ENCODE measurements around the gene MTRF1L.

Gene MTRF1L

DNA sequence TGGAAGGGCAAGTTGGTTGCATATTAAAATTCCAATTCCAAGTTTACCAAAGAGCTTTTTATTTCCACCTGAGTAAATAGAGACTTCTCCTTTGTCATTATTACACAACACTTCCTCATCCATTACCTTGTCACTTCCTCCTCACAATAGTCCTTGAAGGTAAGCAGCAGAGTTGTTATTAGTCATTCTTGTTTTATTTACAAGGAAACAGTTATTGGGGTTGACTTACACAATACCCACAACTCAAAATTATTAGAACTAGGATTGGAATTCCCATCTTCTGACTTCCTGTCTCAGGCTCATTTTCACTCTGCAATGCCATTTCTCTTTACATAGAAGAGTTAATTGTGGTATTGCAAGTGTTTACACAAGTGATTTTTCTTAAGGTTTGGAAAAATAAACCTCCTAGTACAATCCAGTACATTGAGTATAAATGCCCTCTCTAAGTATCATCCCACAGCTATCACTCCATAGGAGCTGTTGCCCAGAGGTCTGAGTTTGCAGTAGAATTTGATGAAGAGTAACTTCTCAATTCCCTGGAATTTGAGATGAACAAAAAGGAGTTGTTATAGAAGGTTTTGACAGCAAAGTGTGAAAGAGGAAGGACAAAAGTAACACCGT lies 28.9 kb upstream of the MTRF1L start:
- no peak overlapping the region for H3K27ac ChIP-seq
- no peaks in the 10 kb centered on the region for H3K27me3 ChIP-seq (replicated peaks)
- in situ Hi-C loops (cut with HindIII; ENCODE audit: low pct_ligation_motif_present, low sequenced_read_pairs) = no loop called here
- no peak overlapping the region for H3K4me3 ChIP-seq (ENCODE audit: low read depth, low read length)
- H3K36me3 ChIP-seq (replicated peaks) = no peaks in the 10 kb centered on the region
- DNase-seq = no peak
- TF ChIP-seq, protein P1, sequence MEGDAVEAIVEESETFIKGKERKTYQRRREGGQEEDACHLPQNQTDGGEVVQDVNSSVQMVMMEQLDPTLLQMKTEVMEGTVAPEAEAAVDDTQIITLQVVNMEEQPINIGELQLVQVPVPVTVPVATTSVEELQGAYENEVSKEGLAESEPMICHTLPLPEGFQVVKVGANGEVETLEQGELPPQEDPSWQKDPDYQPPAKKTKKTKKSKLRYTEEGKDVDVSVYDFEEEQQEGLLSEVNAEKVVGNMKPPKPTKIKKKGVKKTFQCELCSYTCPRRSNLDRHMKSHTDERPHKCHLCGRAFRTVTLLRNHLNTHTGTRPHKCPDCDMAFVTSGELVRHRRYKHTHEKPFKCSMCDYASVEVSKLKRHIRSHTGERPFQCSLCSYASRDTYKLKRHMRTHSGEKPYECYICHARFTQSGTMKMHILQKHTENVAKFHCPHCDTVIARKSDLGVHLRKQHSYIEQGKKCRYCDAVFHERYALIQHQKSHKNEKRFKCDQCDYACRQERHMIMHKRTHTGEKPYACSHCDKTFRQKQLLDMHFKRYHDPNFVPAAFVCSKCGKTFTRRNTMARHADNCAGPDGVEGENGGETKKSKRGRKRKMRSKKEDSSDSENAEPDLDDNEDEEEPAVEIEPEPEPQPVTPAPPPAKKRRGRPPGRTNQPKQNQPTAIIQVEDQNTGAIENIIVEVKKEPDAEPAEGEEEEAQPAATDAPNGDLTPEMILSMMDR (IDR thresholded peaks at IDR 0.05; ENCODE audit: low read depth, low read length, missing control alignments) = no peak

DNA sequence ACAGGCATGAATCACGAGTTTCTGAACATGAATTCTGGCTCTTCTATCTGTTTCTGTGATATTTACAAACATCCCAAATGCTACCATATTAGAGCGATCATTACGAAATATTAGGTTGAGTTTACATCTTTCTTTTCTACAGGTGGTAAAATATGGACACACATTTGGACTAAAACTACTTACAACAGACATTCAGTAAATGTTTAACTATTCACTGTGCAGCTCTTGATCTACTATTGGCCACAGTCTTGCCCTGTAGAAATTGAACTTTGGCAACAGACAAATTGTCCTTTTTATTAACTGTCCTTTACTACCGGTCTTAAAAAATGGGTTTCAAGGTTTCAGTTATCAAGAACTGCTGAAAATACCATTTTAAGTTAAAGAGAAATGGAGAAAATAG lies 26.5 kb upstream of the MTRF1L start:
- H3K4me3 ChIP-seq (ENCODE audit: low read depth, low read length) = no peak overlapping the region
- in situ Hi-C loops (cut with HindIII; ENCODE audit: low pct_ligation_motif_present, low sequenced_read_pairs) = no loop called here
- H3K27me3 ChIP-seq (replicated peaks) = no peaks in the 10 kb centered on the region
- TF ChIP-seq, protein P1 (IDR thresholded peaks at IDR 0.05; ENCODE audit: low read depth, low read length, missing control alignments) = no peak
- H3K36me3 ChIP-seq (replicated peaks) = no peaks in the 10 kb centered on the region
- no peak for DNase-seq
- peak overlapping the region; percentile 83 for H3K27ac ChIP-seq

DNA sequence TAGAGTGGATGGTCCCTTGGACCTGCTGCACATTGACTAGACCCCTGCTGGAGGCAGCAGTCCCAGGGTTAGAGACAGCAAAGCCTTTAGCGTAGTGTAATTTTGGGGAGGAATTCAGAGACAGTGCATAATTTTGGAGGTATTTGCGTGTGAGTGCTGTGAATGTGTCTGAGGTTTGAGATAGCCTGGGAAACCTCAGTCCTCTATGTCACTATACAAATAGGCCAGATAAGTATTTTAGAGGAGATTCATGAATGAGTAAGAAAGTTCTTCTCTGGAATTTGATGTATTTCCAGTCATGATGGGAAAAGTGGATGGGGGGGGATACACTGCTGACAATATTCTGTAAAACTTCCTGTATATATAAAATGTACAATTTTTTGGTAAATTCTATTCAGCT lies 25.8 kb upstream of the MTRF1L start:
- DNase-seq = peak; percentile 81
- Histone ChIP-seq H3K36me3 (replicated peaks) (no peaks in the 10 kb centered on the region), H3K27me3 (replicated peaks) (no peaks in the 10 kb centered on the region), H3K4me3 (ENCODE audit: low read depth, low read length) (no peak overlapping the region), H3K27ac (peak overlapping the region; percentile 83)
- in situ Hi-C loops (cut with HindIII; ENCODE audit: low pct_ligation_motif_present, low sequenced_read_pairs) = no loop called here
- TF ChIP-seq, protein P1 (IDR thresholded peaks at IDR 0.05; ENCODE audit: low read depth, low read length, missing control alignments) = peak; percentile 16

DNA sequence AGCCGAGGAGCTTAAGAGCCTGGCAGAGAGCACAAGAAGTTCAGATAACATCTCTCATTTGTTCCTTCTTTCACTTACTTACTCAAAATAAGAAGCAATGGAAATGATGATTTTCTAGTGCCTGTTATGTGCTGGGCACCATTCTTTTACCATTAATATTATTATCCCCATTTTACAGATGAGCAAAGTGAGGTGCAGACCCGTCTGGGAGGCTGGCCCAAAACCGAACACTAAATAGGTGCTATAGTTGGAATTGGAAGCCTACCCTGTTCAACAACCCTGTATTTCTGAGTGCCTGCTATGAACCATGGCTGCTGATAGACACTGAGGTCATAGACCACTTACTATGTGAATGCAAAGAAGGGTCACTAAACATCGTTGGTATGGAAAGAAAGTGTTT lies 25.0 kb upstream of the MTRF1L start:
- no peaks in the 10 kb centered on the region for H3K36me3 ChIP-seq (replicated peaks)
- in situ Hi-C loops (cut with HindIII; ENCODE audit: low pct_ligation_motif_present, low sequenced_read_pairs) = no loop called here
- H3K4me3 ChIP-seq (ENCODE audit: low read depth, low read length) = no peak overlapping the region
- DNase-seq = no peak
- peak overlapping the region; percentile 83 for H3K27ac ChIP-seq
- TF ChIP-seq, protein P1 (IDR thresholded peaks at IDR 0.05; ENCODE audit: low read depth, low read length, missing control alignments) = no peak
- no peaks in the 10 kb centered on the region for H3K27me3 ChIP-seq (replicated peaks)

DNA sequence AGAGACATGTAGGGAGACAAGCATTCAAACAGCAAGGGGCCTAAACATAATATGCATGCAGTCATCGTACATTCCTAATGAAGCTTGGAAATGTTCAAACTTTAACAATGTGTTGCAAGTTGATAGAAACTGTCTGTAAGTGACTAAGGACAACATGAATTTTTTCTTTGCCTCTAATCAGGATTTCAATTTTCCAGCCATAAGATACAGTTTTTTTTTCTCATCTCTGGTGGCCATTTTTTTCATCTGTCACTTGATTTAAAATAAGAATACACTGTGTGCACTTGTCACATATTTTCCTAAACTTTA lies 22.2 kb upstream of the MTRF1L start:
- Histone ChIP-seq H3K4me3 (ENCODE audit: low read depth, low read length) (no peak overlapping the region), H3K27ac (no peak overlapping the region), H3K27me3 (replicated peaks) (no peaks in the 10 kb centered on the region), H3K36me3 (replicated peaks) (no peaks in the 10 kb centered on the region)
- TF ChIP-seq, protein P1 (IDR thresholded peaks at IDR 0.05; ENCODE audit: low read depth, low read length, missing control alignments) = no peak
- in situ Hi-C loops (cut with HindIII; ENCODE audit: low pct_ligation_motif_present, low sequenced_read_pairs) = no loop called here
- DNase-seq = no peak

Measured in brain microvascular endothelial cell (primary cell).